Measurements from ENCODE around the gene PLXNA4.

- no peak for TF ChIP-seq ELF4 (CRISPR knock-in tag; IDR thresholded peaks at IDR 0.05; ENCODE audit: low read depth)
- TF ChIP-seq FOXK1 (CRISPR knock-in tag; IDR thresholded peaks at IDR 0.05), result no peak
- TF ChIP-seq CREB1 (CRISPR knock-in tag; IDR thresholded peaks at IDR 0.05), result no peak
- no peak for TF ChIP-seq CTCF (IDR thresholded peaks at IDR 0.05)
- no peak for TF ChIP-seq MAX (CRISPR knock-in tag; IDR thresholded peaks at IDR 0.05)
- TF ChIP-seq HMGA2 (CRISPR knock-in tag; IDR thresholded peaks at IDR 0.05), result no peak
- no peak for TF ChIP-seq ATF3 (CRISPR knock-in tag; conservative IDR thresholded peaks at IDR 0.05)
- no peak for TF ChIP-seq SMAD4 (CRISPR knock-in tag; IDR thresholded peaks at IDR 0.05)
These were observed 25.5 kb upstream of the PLXNA4 start for GRCh38 chr7:132601783-132602182.

All from WTC11 (cell line).